SJCRH30 (cell line): ENCODE measurements around the gene CAND1. TPM values are rescaled to one million over a fixed set of nuclear protein-coding genes. Genes with fewer than 3 reads are reported as not detected.

ENCODE experiments used
- DNase-seq, 2 experiments: peaks; one replicate each; pipeline ENCODE4 v3.0.0-alpha.2; 2015 to 2020
- H3K27ac ChIP-seq: fragments of 250-450 bp; sonication (Bioruptor Pico); 2 replicates; pipeline ENCODE4 v1.5.1; 2020; ENCODE audit warnings: mild to moderate bottlenecking, moderate library complexity
- H3K27me3 ChIP-seq: fragments of 250-450 bp; sonication (Bioruptor Pico); 2 replicates; pipeline ENCODE4 v1.5.1; 2020; ENCODE audit warnings: mild to moderate bottlenecking, moderate library complexity
- H3K36me3 ChIP-seq: fragments of 250-450 bp; sonication (Bioruptor Pico); 2 replicates; pipeline ENCODE4 v1.5.1; 2020; ENCODE audit warnings: mild to moderate bottlenecking, moderate library complexity
- H3K4me1 ChIP-seq: fragments of 250-450 bp; sonication (Bioruptor Pico); 2 replicates; pipeline ENCODE4 v1.5.1; 2020; ENCODE audit warnings: mild to moderate bottlenecking, moderate library complexity
- H3K4me3 ChIP-seq: fragments of 250-450 bp; sonication (Bioruptor Pico); 2 replicates; pipeline ENCODE4 v1.5.1; 2020; ENCODE audit warnings: mild to moderate bottlenecking, moderate library complexity
- H3K9me3 ChIP-seq: fragments of 250-450 bp; sonication (Bioruptor Pico); replicated peaks from 2 replicates; pipeline ENCODE4 v1.5.1; 2020; ENCODE audit warnings: mild to moderate bottlenecking, moderate library complexity
- total RNA-seq: library from RNA; depleted of rRNA; stranded (reverse); fragments of >200 nt; shearing (Covaris generic); gene quantifications from 2 replicates; pipeline ENCODE4 v1.2.3, GENCODE V29; 2014; rRNA removed

Gene CAND1
- total RNA-seq, result 159 and 173 TPM in 2 replicates

GRCh38 chr12:67268896-67269632 is at the start of gene CAND1:
CAND1 (plus strand) TSS chr12:67269358; CDS start chr12:67269718, 360 bp downstream.
- peak within 1 kb of the TSS; percentile 97 for H3K27ac ChIP-seq
- peak; percentile 97 to 99 for DNase-seq
- H3K36me3 ChIP-seq, result peaks cover 2% of the 10 kb centered on the region; the same call in 1 of the 2 replicates
- peaks cover 4% of the 10 kb centered on the region; the same call in 1 of the 2 replicates for H3K4me1 ChIP-seq
- H3K9me3 ChIP-seq, result no peaks in the 10 kb centered on the region
- H3K4me3 ChIP-seq, result peak within 1 kb of the TSS; percentile 79
- H3K27me3 ChIP-seq, result no peaks in the 10 kb centered on the region

- peak overlapping the region; percentile 79 for H3K27ac ChIP-seq
- DNase-seq, result peak; percentile 66 to 80
- H3K9me3 ChIP-seq, result no peaks in the 10 kb centered on the region
- H3K4me1 ChIP-seq, result peaks cover 11% of the 10 kb centered on the region
- no peaks in the 10 kb centered on the region for H3K27me3 ChIP-seq
- no peak overlapping the region for H3K4me3 ChIP-seq
- no peaks in the 10 kb centered on the region for H3K36me3 ChIP-seq
These were observed 49.1 kb upstream of the CAND1 start for GRCh38 chr12:67220065-67220464.

GRCh38 chr12:67222302-67222701 is 46.9 kb upstream of the CAND1 start:
- peaks cover 11% of the 10 kb centered on the region for H3K4me1 ChIP-seq
- H3K36me3 ChIP-seq, result no peaks in the 10 kb centered on the region
- H3K27ac ChIP-seq, result no peak overlapping the region
- DNase-seq, result peak; percentile 13 to 61
- H3K4me3 ChIP-seq, result no peak overlapping the region
- no peaks in the 10 kb centered on the region for H3K9me3 ChIP-seq
- no peaks in the 10 kb centered on the region for H3K27me3 ChIP-seq

- Histone ChIP-seq H3K36me3 (no peaks in the 10 kb centered on the region), H3K27me3 (no peaks in the 10 kb centered on the region), H3K4me3 (no peak overlapping the region), H3K4me1 (peaks cover 11% of the 10 kb centered on the region), H3K9me3 (no peaks in the 10 kb centered on the region), H3K27ac (no peak overlapping the region)
- no peak for DNase-seq
These were observed 45.9 kb upstream of the CAND1 start for GRCh38 chr12:67223225-67223624.

GRCh38 chr12:67237231-67237630 is 31.9 kb upstream of the CAND1 start:
- peak; percentile 54 to 71 for DNase-seq
- Histone ChIP-seq H3K36me3 (no peaks in the 10 kb centered on the region), H3K27me3 (no peaks in the 10 kb centered on the region), H3K27ac (no peak overlapping the region), H3K9me3 (no peaks in the 10 kb centered on the region), H3K4me1 (no peaks in the 10 kb centered on the region), H3K4me3 (no peak overlapping the region)

GRCh38 chr12:67239061-67239460 is 30.1 kb upstream of the CAND1 start:
- Histone ChIP-seq H3K4me1 (no peaks in the 10 kb centered on the region), H3K27me3 (0 out of 2 replicates have a peak, but pooled peaks cover 3% of the 10 kb centered on the region), H3K4me3 (no peak overlapping the region), H3K36me3 (no peaks in the 10 kb centered on the region), H3K27ac (no peak overlapping the region), H3K9me3 (no peaks in the 10 kb centered on the region)
- DNase-seq, result no peak

GRCh38 chr12:67241482-67241881 is 27.7 kb upstream of the CAND1 start:
- DNase-seq, result no peak

GRCh38 chr12:67243260-67243659 is 25.9 kb upstream of the CAND1 start:
- Histone ChIP-seq H3K4me1 (no peaks in the 10 kb centered on the region), H3K27me3 (0 out of 2 replicates have a peak, but pooled peaks cover 3% of the 10 kb centered on the region), H3K36me3 (no peaks in the 10 kb centered on the region), H3K27ac (no peak overlapping the region), H3K4me3 (no peak overlapping the region), H3K9me3 (no peaks in the 10 kb centered on the region)
- DNase-seq, result no peak

More at GRCh38 chr12:67241482-67241881, 27.7 kb upstream of the CAND1 start:
- H3K27me3 ChIP-seq, result 0 out of 2 replicates have a peak, but pooled peaks cover 3% of the 10 kb centered on the region
- H3K36me3 ChIP-seq, result no peaks in the 10 kb centered on the region
- no peak overlapping the region for H3K27ac ChIP-seq
- H3K4me1 ChIP-seq, result no peaks in the 10 kb centered on the region
- no peaks in the 10 kb centered on the region for H3K9me3 ChIP-seq
- H3K4me3 ChIP-seq, result no peak overlapping the region

- no peaks in the 10 kb centered on the region for H3K4me1 ChIP-seq
- no peak overlapping the region for H3K4me3 ChIP-seq
- no peaks in the 10 kb centered on the region for H3K36me3 ChIP-seq
- no peak for DNase-seq
- no peaks in the 10 kb centered on the region for H3K9me3 ChIP-seq
- H3K27ac ChIP-seq, result no peak overlapping the region
- H3K27me3 ChIP-seq, result 0 out of 2 replicates have a peak, but pooled peaks cover 3% of the 10 kb centered on the region
These were observed 23.6 kb upstream of the CAND1 start for GRCh38 chr12:67245571-67245970.

- no peak for DNase-seq
- no peaks in the 10 kb centered on the region for H3K9me3 ChIP-seq
- H3K27me3 ChIP-seq, result no peaks in the 10 kb centered on the region
- H3K4me3 ChIP-seq, result no peak overlapping the region
- no peak overlapping the region for H3K27ac ChIP-seq
- no peaks in the 10 kb centered on the region for H3K4me1 ChIP-seq
- H3K36me3 ChIP-seq, result no peaks in the 10 kb centered on the region
These were observed 18.1 kb upstream of the CAND1 start for GRCh38 chr12:67251012-67251411.

- Histone ChIP-seq H3K36me3 (no peaks in the 10 kb centered on the region), H3K27me3 (no peaks in the 10 kb centered on the region), H3K4me3 (no peak overlapping the region), H3K27ac (no peak overlapping the region), H3K9me3 (no peaks in the 10 kb centered on the region), H3K4me1 (no peaks in the 10 kb centered on the region)
- DNase-seq, result no peak
These were observed 14.7 kb upstream of the CAND1 start for GRCh38 chr12:67254372-67255026.

GRCh38 chr12:67256649-67257048 is 12.5 kb upstream of the CAND1 start:
- H3K27me3 ChIP-seq, result no peaks in the 10 kb centered on the region
- no peaks in the 10 kb centered on the region for H3K4me1 ChIP-seq
- H3K4me3 ChIP-seq, result no peak overlapping the region
- H3K36me3 ChIP-seq, result no peaks in the 10 kb centered on the region
- DNase-seq, result peak in 1 of 2 experiments; percentile 23
- H3K27ac ChIP-seq, result no peak overlapping the region
- no peaks in the 10 kb centered on the region for H3K9me3 ChIP-seq

GRCh38 chr12:67263471-67263870 is 5.7 kb upstream of the CAND1 start:
- no peak overlapping the region for H3K27ac ChIP-seq
- H3K36me3 ChIP-seq, result no peaks in the 10 kb centered on the region
- H3K27me3 ChIP-seq, result no peaks in the 10 kb centered on the region
- peaks cover 9% of the 10 kb centered on the region for H3K4me1 ChIP-seq
- H3K9me3 ChIP-seq, result no peaks in the 10 kb centered on the region
- peak; percentile 60 to 81 for DNase-seq
- H3K4me3 ChIP-seq, result no peak overlapping the region

GRCh38 chr12:67268335-67268895 is 743 bp upstream of the CAND1 start:
- peak overlapping the region; percentile 97 for H3K27ac ChIP-seq
- H3K4me1 ChIP-seq, result peaks cover 9% of the 10 kb centered on the region
- DNase-seq, result peak; percentile 94 to 98

More at GRCh38 chr12:67268335-67268895, 743 bp upstream of the CAND1 start:
- H3K4me3 ChIP-seq, result peak overlapping the region; percentile 79
- H3K27me3 ChIP-seq, result no peaks in the 10 kb centered on the region
- H3K9me3 ChIP-seq, result no peaks in the 10 kb centered on the region
- H3K36me3 ChIP-seq, result no peaks in the 10 kb centered on the region
